22Rv1 (cell line): ENCODE results near the gene MARCHF3.

Experiments used
- H3K27ac ChIP-seq: fragments of 450-650 bp; 2 replicates; pipeline ENCODE4 v1.5.1; 2017
- CTCF ChIP-seq: fragments of 450-650 bp; IDR thresholded peaks from 2 replicates; pipeline ENCODE4 v1.5.1; 2017; ENCODE audit warnings: mild to moderate bottlenecking
- ZFX ChIP-seq: fragments of 450-650 bp; IDR thresholded peaks from 2 replicates; pipeline ENCODE4 v1.6.1; 2017; ENCODE audit warnings: antibody characterized with exemption, borderline replicate concordance

Gene MARCHF3

GRCh38 chr5:126981701-126982100 lies 48.7 kb downstream of the MARCHF3 start:
- H3K27ac ChIP-seq = no peak overlapping the region
- TF ChIP-seq ZFX (no peak), CTCF (no peak)

GRCh38 chr5:126981222-126981621 lies 49.1 kb downstream of the MARCHF3 start:
- no peak for TF ChIP-seq CTCF
- no peak for TF ChIP-seq ZFX
- no peak overlapping the region for H3K27ac ChIP-seq

GRCh38 chr5:126978258-126978657 lies 52.1 kb downstream of the MARCHF3 start:
- no peak overlapping the region for H3K27ac ChIP-seq
- no peak for TF ChIP-seq CTCF
- no peak for TF ChIP-seq ZFX

GRCh38 chr5:126976520-126977172 lies 53.7 kb downstream of the MARCHF3 start:
- no peak overlapping the region for H3K27ac ChIP-seq
- no peak for TF ChIP-seq CTCF
- no peak for TF ChIP-seq ZFX

GRCh38 chr5:126975796-126976195 lies 54.6 kb downstream of the MARCHF3 start:
- no peak overlapping the region for H3K27ac ChIP-seq
- TF ChIP-seq CTCF (no peak), ZFX (no peak)

GRCh38 chr5:126973193-126973592 lies 57.2 kb downstream of the MARCHF3 start:
- H3K27ac ChIP-seq = no peak overlapping the region
- TF ChIP-seq CTCF = no peak
- TF ChIP-seq ZFX = no peak

- TF ChIP-seq ZFX = no peak
- no peak overlapping the region for H3K27ac ChIP-seq
Measured at GRCh38 chr5:126972062-126972895, 58.1 kb downstream of the MARCHF3 start.
